IMR-90 (cell line): ENCODE measurements around the gene CHRM4. TPM values are rescaled to one million over a fixed set of nuclear protein-coding genes. Genes with fewer than 3 reads are reported as not detected.
"Not testable (repeated sequence)": the region's sequence is repeated elsewhere in the genome, so short reads cannot be mapped to it uniquely, and the experiment has no call there.

Source experiments
- ATAC-seq: fragments of 200-7000 bp; cut with Tn5 transposase; 2 replicates; pipeline ENCODE4 v1.9.1; 2020; ENCODE audit warnings: low read depth, mild to moderate bottlenecking, moderate library complexity
- BruUV-seq: library from RNA; stranded (reverse); fragments of 400-500 nt; replicated peaks from 2 replicates; lab custom pipeline; 2021; lab: Mats Ljungman, UMichigan
- CTCF ChIA-PET: fragments of 300-600 bp; formaldehyde crosslinking; extraction: SDS; loops from one replicate; lab custom pipeline; 2021; ENCODE audit warnings: antibody characterized with exemption; lab: Yijun Ruan, JAX
- POLR2A ChIA-PET: fragments of 300-600 bp; sonication (Branson Sonifier 250); formaldehyde crosslinking; loops from one replicate; lab custom pipeline; 2022; ENCODE audit warnings: antibody characterized with exemption; ENCODE audit not compliant: unreplicated experiment; lab: Charles Lee
- DNase-seq: peaks from one replicate; pipeline ENCODE4 v3.0.0; 2013
- H2AFZ ChIP-seq: replicated peaks from 2 replicates; pipeline ENCODE3; 2013; ENCODE audit warnings: low read length, mild to moderate bottlenecking; ENCODE audit not compliant: poor library complexity
- H2AK5ac ChIP-seq: 2 replicates; pipeline ENCODE4 v1.6.1; 2013; ENCODE audit warnings: low read depth, low read length, inconsistent platforms
- H2AK9ac ChIP-seq: replicated peaks from 2 replicates; pipeline ENCODE3; 2013; ENCODE audit warnings: mild to moderate bottlenecking, low read depth, low read length, moderate library complexity; ENCODE audit not compliant: poor library complexity
- H2BK120ac ChIP-seq: 2 replicates; pipeline ENCODE4 v1.6.1; 2013; ENCODE audit warnings: low read depth, low read length, inconsistent platforms
- H2BK15ac ChIP-seq: 3 replicates; pipeline ENCODE4 v1.6.1; 2013; ENCODE audit warnings: low read depth, low read length, inconsistent platforms
- H2BK20ac ChIP-seq: 2 replicates; pipeline ENCODE4 v1.6.1; 2013; ENCODE audit warnings: low read depth, mild to moderate bottlenecking, inconsistent platforms, low read length, moderate library complexity
- H2BK5ac ChIP-seq: 2 replicates; pipeline ENCODE4 v1.6.1; 2013; ENCODE audit warnings: mild to moderate bottlenecking, low read depth, low read length, inconsistent platforms; ENCODE audit not compliant: poor library complexity, severe bottlenecking
- H3K14ac ChIP-seq: replicated peaks from 2 replicates; pipeline ENCODE4 v1.6.1; 2013; ENCODE audit warnings: low read depth, low read length, inconsistent platforms
- H3K18ac ChIP-seq: 2 replicates; pipeline ENCODE4 v1.6.1; 2013; ENCODE audit warnings: low read depth, low read length, control low read depth
- H3K23ac ChIP-seq: 2 replicates; pipeline ENCODE4 v1.6.1; 2013; ENCODE audit warnings: low read depth, low read length, inconsistent platforms
- H3K27ac ChIP-seq: 2 replicates; pipeline ENCODE4 v1.5.1; 2013; ENCODE audit warnings: mild to moderate bottlenecking, control low read depth, low read length; ENCODE audit not compliant: insufficient read depth
- H3K27me3 ChIP-seq: 2 replicates; pipeline ENCODE4 v1.6.1; 2013; ENCODE audit warnings: low read length; ENCODE audit not compliant: control insufficient read depth, insufficient read depth
- H3K36me3 ChIP-seq: 2 replicates; pipeline ENCODE4 v1.6.1; 2013; ENCODE audit warnings: low read length, mixed read lengths; ENCODE audit not compliant: control insufficient read depth, insufficient read depth
- H3K4ac ChIP-seq: 2 replicates; pipeline ENCODE4 v1.6.1; 2013; ENCODE audit warnings: low read depth, low read length, inconsistent platforms
- H3K4me1 ChIP-seq: 2 replicates; pipeline ENCODE4 v1.6.1; 2013; ENCODE audit warnings: low read length, mixed read lengths; ENCODE audit not compliant: control insufficient read depth, insufficient read depth
- H3K4me2 ChIP-seq: 2 replicates; pipeline ENCODE4 v1.6.1; 2013; ENCODE audit warnings: low read depth, mild to moderate bottlenecking, control low read depth, low read length, moderate library complexity
- H3K4me3 ChIP-seq: 2 replicates; pipeline ENCODE4 v1.5.1; 2013; ENCODE audit warnings: low read depth, mild to moderate bottlenecking, control low read depth, low read length, moderate library complexity; ENCODE audit not compliant: insufficient read depth
- H3K56ac ChIP-seq: 2 replicates; pipeline ENCODE4 v1.6.1; 2013; ENCODE audit warnings: low read length, inconsistent platforms; ENCODE audit not compliant: insufficient read depth; ENCODE audit errors: extremely low read depth
- H3K79me1 ChIP-seq, 2 experiments: 2 replicates each; pipeline ENCODE4 v1.6.1; 2013; ENCODE audit warnings: low read length in 2 of 2, inconsistent platforms in 1 of 2, low read depth in 1 of 2
- H3K9ac ChIP-seq: 2 replicates; pipeline ENCODE4 v1.6.1; 2013; ENCODE audit warnings: low read depth, low read length, control low read depth
- H3K9me1 ChIP-seq: 2 replicates; pipeline ENCODE4 v1.6.1; 2013; ENCODE audit warnings: low read length, inconsistent platforms; ENCODE audit not compliant: insufficient read depth
- H3K9me3 ChIP-seq: 2 replicates; pipeline ENCODE4 v1.6.1; 2013; ENCODE audit warnings: low read length; ENCODE audit not compliant: control insufficient read depth, insufficient read depth
- H4K20me1 ChIP-seq: 2 replicates; pipeline ENCODE4 v1.6.1; 2013; ENCODE audit warnings: low read length, inconsistent platforms; ENCODE audit not compliant: insufficient read depth
- H4K5ac ChIP-seq: 2 replicates; pipeline ENCODE4 v1.6.1; 2013; ENCODE audit warnings: mild to moderate bottlenecking, low read depth, low read length, control low read depth
- H4K8ac ChIP-seq, 2 experiments: 2 replicates each; pipeline ENCODE4 v1.6.1; 2013; ENCODE audit warnings: low read depth in 2 of 2, low read length in 2 of 2, control low read depth in 1 of 2, inconsistent platforms in 1 of 2
- H4K91ac ChIP-seq: 2 replicates; pipeline ENCODE4 v1.6.1; 2013; ENCODE audit warnings: low read depth, low read length, inconsistent platforms; ENCODE audit not compliant: insufficient read depth
- WGBS, 2 experiments: methylation state at CpG; one replicate each; pipeline versions ENCODE4 v1.1.5 to v1.1.7; 2013; ENCODE audit warnings: missing lambda C conversion rate in 2 of 2; ENCODE audit not compliant: insufficient read length in 1 of 2; ENCODE audit errors: extremely low coverage in 2 of 2; 5-methylcytosine and 5-hydroxymethylcytosine counted together
- dilution Hi-C: fragments of 300-500 bp; cut with HindIII; formaldehyde crosslinking; loops from one replicate; pipeline ENCODE4 v1.14.3; 2018; ENCODE audit warnings: low sequenced_read_pairs; ENCODE audit not compliant: unreplicated experiment
- in situ Hi-C: fragments of 300-500 bp; cut with MboI; formaldehyde crosslinking; loops from 3 replicates; pipeline ENCODE4 v1.14.3; 2019; ENCODE audit warnings: low sequenced_read_pairs, inconsistent platforms, mixed read lengths
- intact Hi-C: fragments of 100-400 bp; cut with micrococcal nuclease; formaldehyde crosslinking; loops from 2 replicates; pipeline ENCODE4 v1.10.0; 2022
- polyA plus RNA-seq, 3 experiments: library from polyadenylated mRNA; depleted of rRNA; stranded (reverse); fragments of >200 nt; gene quantifications; 2 replicates each; pipeline ENCODE4 v1.2.3, GENCODE V29; 2012; ENCODE audit warnings: low replicate concordance in 1 of 3
- total RNA-seq: library from RNA; depleted of rRNA; stranded (reverse); fragments of >200 nt; gene quantifications from 2 replicates; pipeline ENCODE4 v1.2.3, GENCODE V29; 2012

Gene CHRM4
- total and polyA plus RNA-seq, 2 of the 4 experiments (the other 2 are of a cell fraction), result 0.09 to 0.18 TPM

DNA sequence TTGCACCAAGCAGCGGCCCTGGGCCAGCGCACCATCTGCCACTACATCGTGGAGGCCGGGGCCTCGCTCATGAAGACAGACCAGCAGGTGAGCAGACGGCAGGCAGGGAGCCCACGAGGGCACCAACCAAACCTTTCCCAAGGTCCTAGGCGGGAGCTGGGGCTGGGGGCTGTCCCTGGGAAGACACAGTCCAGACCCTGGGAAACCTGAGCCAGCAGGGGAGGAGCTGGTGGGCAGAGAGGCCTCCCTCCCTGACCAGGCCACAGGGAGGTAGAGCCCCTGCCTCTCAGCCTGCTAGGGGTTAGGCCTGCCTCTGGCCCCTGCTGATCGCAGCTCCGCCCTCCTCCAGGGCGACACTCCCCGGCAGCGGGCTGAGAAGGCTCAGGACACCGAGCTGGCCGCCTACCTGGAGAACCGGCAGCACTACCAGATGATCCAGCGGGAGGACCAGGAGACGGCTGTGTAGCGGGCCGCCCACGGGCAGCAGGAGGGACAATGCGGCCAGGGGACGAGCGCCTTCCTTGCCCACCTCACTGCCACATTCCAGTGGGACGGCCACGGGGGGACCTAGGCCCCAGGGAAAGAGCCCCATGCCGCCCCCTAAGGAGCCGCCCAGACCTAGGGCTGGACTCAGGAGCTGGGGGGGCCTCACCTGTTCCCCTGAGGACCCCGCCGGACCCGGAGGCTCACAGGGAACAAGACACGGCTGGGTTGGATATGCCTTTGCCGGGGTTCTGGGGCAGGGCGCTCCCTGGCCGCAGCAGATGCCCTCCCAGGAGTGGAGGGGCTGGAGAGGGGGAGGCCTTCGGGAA, 11.9 kb downstream of the CHRM4 start:
- intact Hi-C loops, result loop anchor here (1.0 to 10.0 kb wide), 2 partner anchors 31 to 305 kb away; no protein-coding TSS in a partner anchor
- H2BK120ac ChIP-seq, H3K27ac ChIP-seq, CTCF ChIA-PET, BruUV-seq, H4K8ac ChIP-seq, dilution Hi-C loops, H3K4me3 ChIP-seq, H4K5ac ChIP-seq, H3K9me3 ChIP-seq, H2BK20ac ChIP-seq, H3K4ac ChIP-seq, H3K18ac ChIP-seq, DNase-seq, H2BK15ac ChIP-seq, H3K23ac ChIP-seq, H3K9ac ChIP-seq, H3K4me1 ChIP-seq, H4K91ac ChIP-seq, H2BK5ac ChIP-seq, H2AFZ ChIP-seq, H2AK5ac ChIP-seq, H3K56ac ChIP-seq, H3K4me2 ChIP-seq, POLR2A ChIA-PET, H3K9me1 ChIP-seq, H3K14ac ChIP-seq, in situ Hi-C loops, H4K20me1 ChIP-seq, H3K27me3 ChIP-seq, ATAC-seq: not testable (repeated sequence)
- Histone ChIP-seq H3K79me1 (peaks cover 0 to 11% of the 10 kb centered on the region in 2 experiments; a peak in 2 of 4 replicates), H2AK9ac (peak overlapping the region; percentile 72), H3K36me3 (peaks cover 18% of the 10 kb centered on the region)
- WGBS, 2 experiments, result no CpG with 5 or more reads among the region's 36 CpGs
